HepG2 (cell line): Measurements from ENCODE around the gene NCKAP1. TPM values are rescaled to one million over a fixed set of nuclear protein-coding genes. Genes with fewer than 3 reads are reported as not detected.
A peak's percentile ranks its signal among the peaks of the same experiment; 100 is the strongest.

ENCODE experiments used
- ERF ChIP-seq: IDR thresholded peaks from 2 replicates; pipeline ENCODE4 v1.6.1; 2018; ENCODE audit warnings: missing biosample characterization, missing genetic modification reagents
- FOXA1 ChIP-seq, 2 experiments: fragments of 450-650 bp in 1 of 2; sonication (generic) in 1 of 2; formaldehyde crosslinking in 1 of 2; IDR thresholded peaks; 2 replicates each; pipeline versions ENCODE4 v1.4.0 to v1.6.1; 2016 to 2020; ENCODE audit warnings: missing genetic modification reagents in 1 of 2
- GATAD2A ChIP-seq: IDR thresholded peaks from 2 replicates; pipeline ENCODE4 v1.6.1; 2016
- HDAC1 ChIP-seq: sonication (generic); formaldehyde crosslinking; IDR thresholded peaks from 2 replicates; pipeline ENCODE4 v1.5.1; 2020; ENCODE audit warnings: mild to moderate bottlenecking, missing genetic modification reagents
- PHF21A ChIP-seq: sonication (generic); formaldehyde crosslinking; IDR thresholded peaks from 2 replicates; pipeline ENCODE4 v1.5.0; 2020; ENCODE audit warnings: mild to moderate bottlenecking, missing genetic modification reagents
- POLR2A ChIP-seq, 2 experiments: IDR thresholded peaks; 2 replicates each; pipeline ENCODE4 v1.6.1; 2011; ENCODE audit warnings: low read depth in 2 of 2, low read length in 2 of 2, mild to moderate bottlenecking in 1 of 2, moderate library complexity in 1 of 2; ENCODE audit not compliant: insufficient read depth in 1 of 2
- SALL1 ChIP-seq: sonication (generic); formaldehyde crosslinking; IDR thresholded peaks from 2 replicates; pipeline ENCODE4 v1.8.0; 2022; ENCODE audit warnings: mild to moderate bottlenecking, missing genetic modification reagents
- SOX6 ChIP-seq, 2 experiments: fragments of 450-650 bp in 1 of 2; sonication (generic) in 1 of 2; formaldehyde crosslinking in 1 of 2; IDR thresholded peaks; 2 replicates each; pipeline versions ENCODE4 v1.4.0 to v1.6.1; 2017 to 2020; ENCODE audit warnings: antibody characterized with exemption in 1 of 2, mild to moderate bottlenecking in 1 of 2, missing genetic modification reagents in 1 of 2
- ZNF501 ChIP-seq: sonication (generic); formaldehyde crosslinking; IDR thresholded peaks from 2 replicates; pipeline ENCODE4 v1.5.1; 2020; ENCODE audit warnings: mild to moderate bottlenecking, moderate library complexity, missing genetic modification reagents
- ZNF691 ChIP-seq: sonication (generic); formaldehyde crosslinking; IDR thresholded peaks from 2 replicates; pipeline ENCODE4 v1.4.0; 2020; ENCODE audit warnings: missing genetic modification reagents, low read depth, mild to moderate bottlenecking, borderline replicate concordance
- polyA plus RNA-seq, 8 experiments: library from polyadenylated mRNA; depleted of rRNA in 3 of 8; stranded (reverse) in 7 of 8; unstranded in 1 of 8; fragments of >200 nt; fragmentation: Illumina TruSeq in 4 of 8; extraction: Trizol in 4 of 8; gene quantifications; 2 replicates each; pipeline versions ENCODE4 v1.2.1 to v1.2.3, GENCODE V29; 2011 to 2016; ENCODE audit warnings: low read depth in 4 of 8, missing spikeins in 1 of 8, mixed read lengths in 1 of 8; ENCODE audit not compliant: insufficient read depth in 1 of 8
- total RNA-seq, 5 experiments: library from RNA; depleted of rRNA; stranded (reverse); fragments of >200 nt; fragmentation: Illumina TruSeq; extraction: Trizol; gene quantifications; 2 replicates each; pipeline ENCODE4 v1.2.3, GENCODE V29; 2016; ENCODE audit warnings: low read depth in 1 of 5
- TF ChIP-seq, protein P1 (sequence below): sonication (generic); formaldehyde crosslinking; IDR thresholded peaks from 2 replicates; pipeline ENCODE4 v1.4.0; 2020; ENCODE audit warnings: low read depth, mild to moderate bottlenecking, missing genetic modification reagents
- TF ChIP-seq, protein P2 (sequence below): sonication (generic); formaldehyde crosslinking; conservative IDR thresholded peaks from 2 replicates; pipeline ENCODE4 v1.4.0; 2020; ENCODE audit warnings: mild to moderate bottlenecking, missing genetic modification reagents, moderate library complexity
- TF ChIP-seq, protein P3 (sequence below): IDR thresholded peaks from 2 replicates; pipeline ENCODE4 v1.6.1; 2012; ENCODE audit warnings: low read depth, low read length, improper control_type of control experiment
- TF ChIP-seq, protein P4 (sequence below): sonication (generic); formaldehyde crosslinking; IDR thresholded peaks from 2 replicates; pipeline ENCODE4 v1.5.1; 2020; ENCODE audit warnings: mild to moderate bottlenecking, moderate library complexity, missing genetic modification reagents
- TF ChIP-seq, protein P5 (sequence below): sonication (generic); formaldehyde crosslinking; IDR thresholded peaks from 2 replicates; pipeline ENCODE4 v1.5.1; 2020; ENCODE audit warnings: missing genetic modification reagents, mild to moderate bottlenecking, borderline replicate concordance

The NCKAP1 gene
- total and polyA plus RNA-seq, 2 of the 13 experiments (the other 11 are each of a cell fraction or from before 2014, with no cell fraction given): 72.1 to 96.3 TPM

DNA sequence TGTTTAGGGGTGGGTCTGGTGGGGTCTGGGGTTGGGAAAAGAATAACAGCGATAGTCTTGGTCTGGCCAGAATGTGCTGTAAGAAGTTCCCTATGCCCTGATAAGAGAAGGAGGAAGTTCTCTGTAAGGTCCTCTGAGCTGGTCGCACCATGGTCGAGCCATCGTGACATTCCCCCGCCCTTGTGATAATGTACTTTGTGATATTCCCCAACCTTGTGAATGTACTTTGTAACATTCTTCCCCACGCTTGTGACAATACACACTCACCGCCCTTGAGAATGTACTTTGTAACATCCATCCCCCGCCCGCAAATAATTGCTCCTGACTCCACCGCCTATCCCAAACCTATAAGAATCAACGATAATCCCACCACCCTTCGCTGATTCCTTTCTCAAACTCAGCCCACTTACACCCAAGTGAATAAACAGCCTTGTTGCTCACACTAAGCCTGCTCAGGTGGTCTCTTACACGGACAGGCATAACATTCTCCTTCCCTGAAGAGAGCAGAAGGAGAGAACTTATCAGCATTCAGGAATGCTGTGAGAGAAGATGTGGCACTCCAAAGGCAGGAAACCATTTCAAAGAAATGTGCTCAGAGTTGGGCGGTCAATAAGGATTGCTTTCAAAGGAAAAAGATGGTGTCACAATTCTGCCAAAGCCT, 22.4 kb upstream of the NCKAP1 start (continued):
- TF ChIP-seq HDAC1 (CRISPR knock-in tag) (peak; percentile 67; the same call in 1 of the 2 replicates), SOX6 (IDR thresholded peaks at IDR 0.05) (no peak), SOX6 (CRISPR knock-in tag; IDR thresholded peaks at IDR 0.05) (peak; percentile 84), PHF21A (CRISPR knock-in tag) (no peak), ZNF501 (peak; percentile 82), GATAD2A (peak; percentile 51; the same call in 1 of the 2 replicates), POLR2A (IDR thresholded peaks at IDR 0.05; ENCODE audit: insufficient read depth in 1 of 2, low read depth in 2 of 2, low read length in 2 of 2) (0 out of 4 replicates have a peak, but pooled peaks of 1 of the 2 experiments have one; percentile 22), ERF (peak; percentile 31; the same call in 1 of the 2 replicates), SALL1 (CRISPR knock-in tag) (peak; percentile 40; the same call in 1 of the 2 replicates), FOXA1 (IDR thresholded peaks at IDR 0.05) (0 out of 2 replicates have a peak, but pooled peaks have one; percentile 17), FOXA1 (CRISPR knock-in tag; IDR thresholded peaks at IDR 0.05) (peak; percentile 51; the same call in 1 of the 2 replicates), ZNF691 (CRISPR knock-in tag) (0 out of 2 replicates have a peak, but pooled peaks have one; percentile 30)
- TF ChIP-seq, protein P1, sequence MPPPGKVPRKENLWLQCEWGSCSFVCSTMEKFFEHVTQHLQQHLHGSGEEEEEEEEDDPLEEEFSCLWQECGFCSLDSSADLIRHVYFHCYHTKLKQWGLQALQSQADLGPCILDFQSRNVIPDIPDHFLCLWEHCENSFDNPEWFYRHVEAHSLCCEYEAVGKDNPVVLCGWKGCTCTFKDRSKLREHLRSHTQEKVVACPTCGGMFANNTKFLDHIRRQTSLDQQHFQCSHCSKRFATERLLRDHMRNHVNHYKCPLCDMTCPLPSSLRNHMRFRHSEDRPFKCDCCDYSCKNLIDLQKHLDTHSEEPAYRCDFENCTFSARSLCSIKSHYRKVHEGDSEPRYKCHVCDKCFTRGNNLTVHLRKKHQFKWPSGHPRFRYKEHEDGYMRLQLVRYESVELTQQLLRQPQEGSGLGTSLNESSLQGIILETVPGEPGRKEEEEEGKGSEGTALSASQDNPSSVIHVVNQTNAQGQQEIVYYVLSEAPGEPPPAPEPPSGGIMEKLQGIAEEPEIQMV (CRISPR knock-in tag): peak; percentile 93
- TF ChIP-seq, protein P2, sequence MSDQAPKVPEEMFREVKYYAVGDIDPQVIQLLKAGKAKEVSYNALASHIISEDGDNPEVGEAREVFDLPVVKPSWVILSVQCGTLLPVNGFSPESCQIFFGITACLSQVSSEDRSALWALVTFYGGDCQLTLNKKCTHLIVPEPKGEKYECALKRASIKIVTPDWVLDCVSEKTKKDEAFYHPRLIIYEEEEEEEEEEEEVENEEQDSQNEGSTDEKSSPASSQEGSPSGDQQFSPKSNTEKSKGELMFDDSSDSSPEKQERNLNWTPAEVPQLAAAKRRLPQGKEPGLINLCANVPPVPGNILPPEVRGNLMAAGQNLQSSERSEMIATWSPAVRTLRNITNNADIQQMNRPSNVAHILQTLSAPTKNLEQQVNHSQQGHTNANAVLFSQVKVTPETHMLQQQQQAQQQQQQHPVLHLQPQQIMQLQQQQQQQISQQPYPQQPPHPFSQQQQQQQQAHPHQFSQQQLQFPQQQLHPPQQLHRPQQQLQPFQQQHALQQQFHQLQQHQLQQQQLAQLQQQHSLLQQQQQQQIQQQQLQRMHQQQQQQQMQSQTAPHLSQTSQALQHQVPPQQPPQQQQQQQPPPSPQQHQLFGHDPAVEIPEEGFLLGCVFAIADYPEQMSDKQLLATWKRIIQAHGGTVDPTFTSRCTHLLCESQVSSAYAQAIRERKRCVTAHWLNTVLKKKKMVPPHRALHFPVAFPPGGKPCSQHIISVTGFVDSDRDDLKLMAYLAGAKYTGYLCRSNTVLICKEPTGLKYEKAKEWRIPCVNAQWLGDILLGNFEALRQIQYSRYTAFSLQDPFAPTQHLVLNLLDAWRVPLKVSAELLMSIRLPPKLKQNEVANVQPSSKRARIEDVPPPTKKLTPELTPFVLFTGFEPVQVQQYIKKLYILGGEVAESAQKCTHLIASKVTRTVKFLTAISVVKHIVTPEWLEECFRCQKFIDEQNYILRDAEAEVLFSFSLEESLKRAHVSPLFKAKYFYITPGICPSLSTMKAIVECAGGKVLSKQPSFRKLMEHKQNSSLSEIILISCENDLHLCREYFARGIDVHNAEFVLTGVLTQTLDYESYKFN (CRISPR knock-in tag): peak; percentile 83
- TF ChIP-seq, protein P3, sequence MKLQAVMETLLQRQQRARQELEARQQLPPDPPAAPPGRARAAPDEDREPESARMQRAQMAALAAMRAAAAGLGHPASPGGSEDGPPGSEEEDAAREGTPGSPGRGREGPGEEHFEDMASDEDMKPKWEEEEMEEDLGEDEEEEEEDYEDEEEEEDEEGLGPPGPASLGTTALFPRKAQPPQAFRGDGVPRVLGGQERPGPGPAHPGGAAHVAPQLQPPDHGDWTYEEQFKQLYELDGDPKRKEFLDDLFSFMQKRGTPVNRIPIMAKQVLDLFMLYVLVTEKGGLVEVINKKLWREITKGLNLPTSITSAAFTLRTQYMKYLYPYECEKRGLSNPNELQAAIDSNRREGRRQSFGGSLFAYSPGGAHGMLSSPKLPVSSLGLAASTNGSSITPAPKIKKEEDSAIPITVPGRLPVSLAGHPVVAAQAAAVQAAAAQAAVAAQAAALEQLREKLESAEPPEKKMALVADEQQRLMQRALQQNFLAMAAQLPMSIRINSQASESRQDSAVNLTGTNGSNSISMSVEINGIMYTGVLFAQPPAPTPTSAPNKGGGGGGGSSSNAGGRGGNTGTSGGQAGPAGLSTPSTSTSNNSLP: peak; percentile 8; the same call in 1 of the 2 replicates
- TF ChIP-seq, protein P4, sequence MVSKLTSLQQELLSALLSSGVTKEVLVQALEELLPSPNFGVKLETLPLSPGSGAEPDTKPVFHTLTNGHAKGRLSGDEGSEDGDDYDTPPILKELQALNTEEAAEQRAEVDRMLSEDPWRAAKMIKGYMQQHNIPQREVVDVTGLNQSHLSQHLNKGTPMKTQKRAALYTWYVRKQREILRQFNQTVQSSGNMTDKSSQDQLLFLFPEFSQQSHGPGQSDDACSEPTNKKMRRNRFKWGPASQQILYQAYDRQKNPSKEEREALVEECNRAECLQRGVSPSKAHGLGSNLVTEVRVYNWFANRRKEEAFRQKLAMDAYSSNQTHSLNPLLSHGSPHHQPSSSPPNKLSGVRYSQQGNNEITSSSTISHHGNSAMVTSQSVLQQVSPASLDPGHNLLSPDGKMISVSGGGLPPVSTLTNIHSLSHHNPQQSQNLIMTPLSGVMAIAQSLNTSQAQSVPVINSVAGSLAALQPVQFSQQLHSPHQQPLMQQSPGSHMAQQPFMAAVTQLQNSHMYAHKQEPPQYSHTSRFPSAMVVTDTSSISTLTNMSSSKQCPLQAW (CRISPR knock-in tag): peak; percentile 65
- TF ChIP-seq, protein P5, sequence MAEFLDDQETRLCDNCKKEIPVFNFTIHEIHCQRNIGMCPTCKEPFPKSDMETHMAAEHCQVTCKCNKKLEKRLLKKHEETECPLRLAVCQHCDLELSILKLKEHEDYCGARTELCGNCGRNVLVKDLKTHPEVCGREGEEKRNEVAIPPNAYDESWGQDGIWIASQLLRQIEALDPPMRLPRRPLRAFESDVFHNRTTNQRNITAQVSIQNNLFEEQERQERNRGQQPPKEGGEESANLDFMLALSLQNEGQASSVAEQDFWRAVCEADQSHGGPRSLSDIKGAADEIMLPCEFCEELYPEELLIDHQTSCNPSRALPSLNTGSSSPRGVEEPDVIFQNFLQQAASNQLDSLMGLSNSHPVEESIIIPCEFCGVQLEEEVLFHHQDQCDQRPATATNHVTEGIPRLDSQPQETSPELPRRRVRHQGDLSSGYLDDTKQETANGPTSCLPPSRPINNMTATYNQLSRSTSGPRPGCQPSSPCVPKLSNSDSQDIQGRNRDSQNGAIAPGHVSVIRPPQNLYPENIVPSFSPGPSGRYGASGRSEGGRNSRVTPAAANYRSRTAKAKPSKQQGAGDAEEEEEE (CRISPR knock-in tag): no peak
